Fibroblast of villous mesenchyme (primary cell): Measurements from ENCODE around the gene PFKP. TPM values are rescaled to one million over a fixed set of nuclear protein-coding genes. Genes with fewer than 3 reads are reported as not detected.

Experiments used
- DNase-seq: peaks from one replicate; pipeline ENCODE4 v3.0.0-alpha.2; 2010; ENCODE audit warnings: low read depth
- H3K4me3 ChIP-seq: 2 replicates; pipeline ENCODE4 v1.5.1; 2011; ENCODE audit warnings: low read depth, mild to moderate bottlenecking, low read length
- total RNA-seq: library from RNA; depleted of rRNA; stranded (reverse); fragments of >200 nt; gene quantifications from 2 replicates; pipeline ENCODE4 v1.2.3, GENCODE V29; 2012
- TF ChIP-seq, protein P1 (sequence below): IDR thresholded peaks from 2 replicates; pipeline ENCODE4 v1.5.1; 2012; ENCODE audit warnings: low read depth, mild to moderate bottlenecking, low read length; ENCODE audit not compliant: insufficient read depth

PFKP gene
- total RNA-seq, 1 donor = 120 TPM

DNA sequence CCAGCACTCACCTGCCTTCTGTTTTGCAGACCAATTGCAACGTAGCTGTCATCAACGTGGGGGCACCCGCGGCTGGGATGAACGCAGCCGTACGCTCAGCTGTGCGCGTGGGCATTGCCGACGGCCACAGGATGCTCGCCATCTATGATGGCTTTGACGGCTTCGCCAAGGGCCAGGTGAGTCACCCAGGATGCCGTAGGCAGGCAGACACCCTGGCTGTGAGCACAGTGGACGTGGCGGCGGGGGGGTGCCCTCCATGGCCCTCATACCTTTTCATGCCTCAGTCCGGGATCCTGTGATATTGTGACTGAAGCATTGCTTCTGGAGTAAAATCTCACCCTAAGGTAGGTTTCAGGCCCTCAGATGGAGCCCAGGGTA is 46.0 kb downstream of the PFKP start:
- TF ChIP-seq, protein P1, sequence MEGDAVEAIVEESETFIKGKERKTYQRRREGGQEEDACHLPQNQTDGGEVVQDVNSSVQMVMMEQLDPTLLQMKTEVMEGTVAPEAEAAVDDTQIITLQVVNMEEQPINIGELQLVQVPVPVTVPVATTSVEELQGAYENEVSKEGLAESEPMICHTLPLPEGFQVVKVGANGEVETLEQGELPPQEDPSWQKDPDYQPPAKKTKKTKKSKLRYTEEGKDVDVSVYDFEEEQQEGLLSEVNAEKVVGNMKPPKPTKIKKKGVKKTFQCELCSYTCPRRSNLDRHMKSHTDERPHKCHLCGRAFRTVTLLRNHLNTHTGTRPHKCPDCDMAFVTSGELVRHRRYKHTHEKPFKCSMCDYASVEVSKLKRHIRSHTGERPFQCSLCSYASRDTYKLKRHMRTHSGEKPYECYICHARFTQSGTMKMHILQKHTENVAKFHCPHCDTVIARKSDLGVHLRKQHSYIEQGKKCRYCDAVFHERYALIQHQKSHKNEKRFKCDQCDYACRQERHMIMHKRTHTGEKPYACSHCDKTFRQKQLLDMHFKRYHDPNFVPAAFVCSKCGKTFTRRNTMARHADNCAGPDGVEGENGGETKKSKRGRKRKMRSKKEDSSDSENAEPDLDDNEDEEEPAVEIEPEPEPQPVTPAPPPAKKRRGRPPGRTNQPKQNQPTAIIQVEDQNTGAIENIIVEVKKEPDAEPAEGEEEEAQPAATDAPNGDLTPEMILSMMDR = no peak
- no peak for DNase-seq
- no peak overlapping the region for H3K4me3 ChIP-seq

DNA sequence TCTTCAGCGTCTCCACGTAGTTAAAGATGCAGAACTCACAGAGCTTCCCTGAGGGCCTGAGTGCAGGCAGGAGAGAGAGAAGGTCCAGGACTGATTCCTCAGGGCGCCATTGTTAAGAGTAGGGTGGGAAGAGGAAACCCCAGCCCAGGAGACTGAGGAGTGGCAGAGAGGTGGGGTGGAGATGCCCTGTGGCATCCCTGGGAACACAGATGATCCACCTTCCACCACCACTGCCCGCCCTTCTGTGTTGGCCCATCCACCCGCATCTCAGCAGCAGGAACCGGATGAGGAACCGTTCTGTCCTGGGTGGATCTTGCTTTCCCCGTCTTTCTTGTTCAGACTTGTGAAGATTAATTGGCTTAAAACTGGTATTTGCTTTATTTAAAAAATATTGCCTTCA is 48.3 kb downstream of the PFKP start:
- H3K4me3 ChIP-seq = no peak overlapping the region
- no peak for DNase-seq
- TF ChIP-seq, protein P1 = no peak

DNA sequence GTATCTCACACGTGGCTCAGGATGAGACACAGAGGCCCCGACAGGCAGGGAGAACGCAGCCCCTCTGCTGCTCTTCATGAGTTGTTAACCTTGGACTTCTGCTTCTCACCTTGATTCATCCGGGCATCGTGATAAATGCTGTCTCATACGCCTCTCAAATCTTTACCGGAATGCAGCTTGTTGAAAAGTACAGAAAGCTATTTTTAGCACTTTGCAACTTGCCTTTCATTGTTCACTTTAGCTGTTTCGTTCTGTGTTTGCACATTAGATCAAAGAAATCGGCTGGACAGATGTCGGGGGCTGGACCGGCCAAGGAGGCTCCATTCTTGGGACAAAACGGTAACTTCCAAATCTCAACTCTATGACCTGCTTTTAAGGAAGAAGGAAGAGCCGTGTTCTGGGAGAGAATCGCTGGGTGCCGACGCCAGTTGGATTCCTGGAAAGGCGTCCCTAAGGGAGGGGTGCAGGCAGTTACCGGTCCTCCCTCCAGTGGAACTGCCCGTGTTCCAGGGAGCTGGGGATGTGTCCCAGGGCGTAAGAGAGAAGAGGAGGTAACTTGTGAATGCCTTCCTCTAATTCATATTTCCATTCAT is 49.3 kb downstream of the PFKP start:
- no peak for DNase-seq
- H3K4me3 ChIP-seq = no peak overlapping the region
- TF ChIP-seq, protein P1 = no peak

DNA sequence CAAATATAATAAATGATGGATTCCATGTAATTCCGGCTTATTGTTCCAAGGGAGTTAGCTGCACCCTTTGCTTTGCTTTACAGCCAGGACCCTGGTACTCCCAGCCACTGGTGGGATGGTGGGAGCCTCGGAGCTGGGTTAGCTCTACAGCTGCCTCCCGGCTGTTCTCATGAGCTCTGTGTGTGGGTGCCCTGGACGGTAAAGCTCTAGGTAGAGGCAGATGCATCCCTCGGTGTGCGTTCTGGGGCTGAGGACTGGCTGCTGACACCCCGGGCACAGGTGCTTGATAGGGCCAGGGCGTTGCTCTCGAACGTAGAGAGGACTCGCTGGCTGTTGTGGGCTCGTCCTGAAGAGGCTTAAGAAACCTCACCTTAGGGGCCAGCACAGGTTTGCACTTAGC is 50.1 kb downstream of the PFKP start:
- no peak for DNase-seq
- H3K4me3 ChIP-seq = no peak overlapping the region
- TF ChIP-seq, protein P1 = no peak

DNA sequence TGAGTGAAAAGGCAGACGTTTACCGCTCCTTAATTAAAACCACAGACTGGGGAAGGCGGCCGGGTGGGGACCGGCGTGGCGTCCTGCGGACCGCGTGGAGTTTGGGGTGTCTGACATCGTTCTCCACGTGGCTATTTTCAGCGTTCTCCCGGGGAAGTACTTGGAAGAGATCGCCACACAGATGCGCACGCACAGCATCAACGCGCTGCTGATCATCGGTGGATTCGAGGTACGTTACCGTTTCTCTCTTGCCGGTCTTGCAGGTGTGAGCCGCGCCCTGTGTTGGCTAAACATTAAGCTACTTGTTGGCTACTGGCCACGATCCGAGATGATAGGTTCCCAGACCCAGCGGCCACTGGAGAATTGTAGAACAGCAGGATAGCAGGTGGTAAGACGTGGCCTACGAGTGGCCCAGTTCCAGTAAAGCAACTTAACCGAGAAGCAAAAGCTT is 51.3 kb downstream of the PFKP start:
- DNase-seq = no peak
- TF ChIP-seq, protein P1 = no peak
- H3K4me3 ChIP-seq = no peak overlapping the region

DNA sequence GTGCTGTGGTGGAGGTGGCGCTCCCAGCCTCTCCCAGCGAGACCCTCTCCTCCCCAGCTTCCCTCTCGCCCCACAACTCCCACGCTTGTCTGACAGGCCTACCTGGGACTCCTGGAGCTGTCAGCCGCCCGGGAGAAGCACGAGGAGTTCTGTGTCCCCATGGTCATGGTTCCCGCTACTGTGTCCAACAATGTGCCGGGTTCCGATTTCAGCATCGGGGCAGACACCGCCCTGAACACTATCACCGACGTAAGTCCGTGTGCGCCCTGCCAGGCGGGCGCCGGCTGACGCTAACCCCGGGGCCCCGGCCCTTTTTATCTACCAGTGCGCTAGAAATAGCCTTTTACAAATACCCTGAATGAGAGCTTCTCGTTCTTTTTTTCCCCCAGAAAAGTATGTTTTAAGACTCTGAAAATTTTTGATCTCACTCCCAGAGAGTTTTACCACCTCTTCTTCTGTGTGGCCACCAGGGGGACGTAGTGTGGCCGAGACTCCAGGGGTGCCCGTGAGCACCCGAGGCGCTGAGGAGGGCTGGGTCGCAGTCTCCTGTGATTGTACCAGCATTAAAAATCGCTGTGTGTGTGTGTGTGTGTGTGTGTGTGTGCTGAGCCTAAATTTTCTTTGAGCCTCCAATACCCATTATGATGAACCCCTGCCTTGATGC is 52.6 kb downstream of the PFKP start:
- H3K4me3 ChIP-seq = no peak overlapping the region
- DNase-seq = peak; percentile 34

More for the DNA sequence above, 52.6 kb downstream of the PFKP start:
- TF ChIP-seq, protein P1 = peak; percentile 70
